Fibroblast of lung (primary cell): ENCODE results near the gene TFAM. TPM values are rescaled to one million over a fixed set of nuclear protein-coding genes. Genes with fewer than 3 reads are reported as not detected.

Experiments used
- DNase-seq, 2 donors: peaks; one replicate each; pipeline versions ENCODE4 v3.0.0 to v3.0.0-alpha.2; 2010; ENCODE audit warnings: low read depth in 2 of 2
- H2AFZ ChIP-seq: 2 replicates; pipeline ENCODE4 v1.5.1; 2012; ENCODE audit warnings: low read length, control low read depth, inconsistent platforms
- H3K27ac ChIP-seq: 2 replicates; pipeline ENCODE4 v1.5.1; 2011; ENCODE audit warnings: low read length, control low read depth; ENCODE audit not compliant: insufficient read depth
- H3K27me3 ChIP-seq: 2 replicates; pipeline ENCODE4 v1.5.1; 2011; ENCODE audit warnings: mild to moderate bottlenecking, low read length; ENCODE audit not compliant: control insufficient read depth, insufficient read depth
- H3K36me3 ChIP-seq: 2 replicates; pipeline ENCODE4 v1.5.1; 2011; ENCODE audit warnings: low read length; ENCODE audit not compliant: control insufficient read depth, insufficient read depth
- H3K4me1 ChIP-seq: 2 replicates; pipeline ENCODE4 v1.5.1; 2011; ENCODE audit warnings: low read length; ENCODE audit not compliant: control insufficient read depth, insufficient read depth; ENCODE audit errors: extremely low read depth
- H3K4me2 ChIP-seq: 2 replicates; pipeline ENCODE4 v1.5.1; 2011; ENCODE audit warnings: low read length, control low read depth; ENCODE audit not compliant: insufficient read depth; ENCODE audit errors: extremely low read depth
- H3K4me3 ChIP-seq, 4 experiments: fragments of 200-600 bp in 1 of 4; sonication (generic) in 1 of 4; replicated peaks in 1 of 4; 2 replicates each; pipeline ENCODE4 v1.5.1; 2011 to 2016; ENCODE audit warnings: low read length in 4 of 4, low read depth in 3 of 4, mild to moderate bottlenecking in 3 of 4, control low read depth in 2 of 4, inconsistent platforms in 1 of 4, mixed read lengths in 1 of 4; ENCODE audit not compliant: insufficient read depth in 1 of 4; ENCODE audit errors: control extremely low read depth in 1 of 4
- H3K79me2 ChIP-seq: 2 replicates; pipeline ENCODE4 v1.5.1; 2012; ENCODE audit warnings: mild to moderate bottlenecking, low read length, inconsistent platforms; ENCODE audit not compliant: control insufficient read depth, insufficient read depth
- H3K9ac ChIP-seq: 2 replicates; pipeline ENCODE4 v1.5.1; 2011; ENCODE audit warnings: mild to moderate bottlenecking, low read length, control low read depth; ENCODE audit not compliant: insufficient read depth
- H3K9me3 ChIP-seq: 2 replicates; pipeline ENCODE4 v1.5.1; 2012; ENCODE audit warnings: low read depth, low read length; ENCODE audit not compliant: control insufficient read depth, insufficient read depth
- H4K20me1 ChIP-seq: 2 replicates; pipeline ENCODE4 v1.5.1; 2011; ENCODE audit warnings: low read length; ENCODE audit not compliant: control insufficient read depth, insufficient read depth; ENCODE audit errors: extremely low read depth
- EZH2 ChIP-seq: IDR thresholded peaks from 2 replicates; pipeline ENCODE4 v1.5.1; 2012; ENCODE audit warnings: low read length, control low read depth, mild to moderate bottlenecking; ENCODE audit errors: missing control alignments
- polyA plus RNA-seq, 2 donors: library from polyadenylated mRNA; depleted of rRNA in 1 of 2; stranded (reverse) in 1 of 2; unstranded in 1 of 2; fragments of >200 nt; gene quantifications; 2 replicates each; pipeline ENCODE4 v1.2.1, GENCODE V29; 2011 to 2012; ENCODE audit warnings: missing spikeins in 1 of 2
- total RNA-seq: library from RNA; depleted of rRNA; stranded (reverse); fragments of >200 nt; gene quantifications from 2 replicates; pipeline ENCODE4 v1.2.1, GENCODE V29; 2014
- TF ChIP-seq, protein P1 (sequence below), 2 donors: IDR thresholded peaks in 1 of 2; conservative IDR thresholded peaks in 1 of 2; 1 replicate in 1 of 2; 2 replicates in 1 of 2; pipeline ENCODE4 v1.5.1; 2011 to 2012; ENCODE audit warnings: low read length in 2 of 2, control low read depth in 1 of 2, inconsistent platforms in 1 of 2, low read depth in 1 of 2, mild to moderate bottlenecking in 1 of 2

The TFAM gene
- total and polyA plus RNA-seq, 2 donors (not counting 1 experiment from before 2014, with no cell fraction given) = 14.9 to 21.1 TPM

DNA sequence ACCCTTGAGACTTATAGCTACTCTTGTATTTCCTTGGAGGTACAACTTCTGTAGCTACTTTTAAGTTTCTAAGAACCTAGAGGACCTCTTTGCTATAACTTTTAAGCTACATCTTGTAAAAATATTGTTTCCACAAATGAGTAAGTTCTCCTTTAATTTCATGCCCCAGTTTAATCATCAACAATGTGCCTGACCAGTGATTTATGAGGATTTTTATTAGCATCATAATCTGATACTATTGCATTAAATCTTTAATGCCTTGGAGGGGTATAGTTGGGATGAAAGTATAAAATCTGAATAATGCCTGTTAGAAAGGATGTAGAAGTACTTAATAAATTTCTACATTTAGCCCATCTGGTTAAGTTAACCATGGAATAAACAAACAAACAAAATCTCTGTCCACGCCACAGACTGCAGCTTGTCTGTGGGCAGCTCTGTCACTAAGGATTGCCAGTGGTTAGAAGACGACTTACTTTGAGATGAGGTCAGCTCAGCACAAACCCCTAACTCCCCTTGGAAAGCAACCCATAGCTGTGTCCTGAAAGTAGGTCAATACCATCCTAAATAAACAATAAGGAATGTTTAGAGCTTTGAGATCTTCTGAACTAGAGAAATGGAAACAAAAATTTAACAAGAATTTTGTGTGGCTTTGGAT is 32.1 kb upstream of the TFAM start:
- Histone ChIP-seq H3K36me3 (no peaks in the 10 kb centered on the region), H3K27me3 (no peaks in the 10 kb centered on the region), H3K4me1 (no peaks in the 10 kb centered on the region), H3K9ac (no peak overlapping the region), H3K27ac (no peak overlapping the region), H3K79me2 (peaks cover 2% of the 10 kb centered on the region), H3K4me2 (no peak overlapping the region), H2AFZ (no peak overlapping the region), H3K9me3 (no peaks in the 10 kb centered on the region), H4K20me1 (no peaks in the 10 kb centered on the region), H3K4me3 (no peak overlapping the region)
- DNase-seq = peak in 1 of 2 donors; percentile 47
- TF ChIP-seq, protein P1, sequence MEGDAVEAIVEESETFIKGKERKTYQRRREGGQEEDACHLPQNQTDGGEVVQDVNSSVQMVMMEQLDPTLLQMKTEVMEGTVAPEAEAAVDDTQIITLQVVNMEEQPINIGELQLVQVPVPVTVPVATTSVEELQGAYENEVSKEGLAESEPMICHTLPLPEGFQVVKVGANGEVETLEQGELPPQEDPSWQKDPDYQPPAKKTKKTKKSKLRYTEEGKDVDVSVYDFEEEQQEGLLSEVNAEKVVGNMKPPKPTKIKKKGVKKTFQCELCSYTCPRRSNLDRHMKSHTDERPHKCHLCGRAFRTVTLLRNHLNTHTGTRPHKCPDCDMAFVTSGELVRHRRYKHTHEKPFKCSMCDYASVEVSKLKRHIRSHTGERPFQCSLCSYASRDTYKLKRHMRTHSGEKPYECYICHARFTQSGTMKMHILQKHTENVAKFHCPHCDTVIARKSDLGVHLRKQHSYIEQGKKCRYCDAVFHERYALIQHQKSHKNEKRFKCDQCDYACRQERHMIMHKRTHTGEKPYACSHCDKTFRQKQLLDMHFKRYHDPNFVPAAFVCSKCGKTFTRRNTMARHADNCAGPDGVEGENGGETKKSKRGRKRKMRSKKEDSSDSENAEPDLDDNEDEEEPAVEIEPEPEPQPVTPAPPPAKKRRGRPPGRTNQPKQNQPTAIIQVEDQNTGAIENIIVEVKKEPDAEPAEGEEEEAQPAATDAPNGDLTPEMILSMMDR (conservative IDR thresholded peaks at IDR 0.05 in 1 of 2, IDR thresholded peaks at IDR 0.05 in 1 of 2; ENCODE audit: low read depth in 1 of 2, low read length in 2 of 2) = no peak

GRCh38 chr10:58356756-58357155 is 28.5 kb upstream of the TFAM start:
- Histone ChIP-seq H4K20me1 (no peaks in the 10 kb centered on the region), H3K9ac (no peak overlapping the region), H3K27ac (no peak overlapping the region), H3K36me3 (no peaks in the 10 kb centered on the region), H3K27me3 (no peaks in the 10 kb centered on the region), H3K79me2 (no peaks in the 10 kb centered on the region), H3K4me2 (no peak overlapping the region), H2AFZ (no peak overlapping the region), H3K9me3 (no peaks in the 10 kb centered on the region), H3K4me1 (no peaks in the 10 kb centered on the region), H3K4me3 (no peak overlapping the region)
- TF ChIP-seq EZH2 = no peak
- TF ChIP-seq, protein P1 (conservative IDR thresholded peaks at IDR 0.05 in 1 of 2, IDR thresholded peaks at IDR 0.05 in 1 of 2; ENCODE audit: low read depth in 1 of 2, low read length in 2 of 2) = no peak
- DNase-seq = no peak

GRCh38 chr10:58358314-58358933 is 26.8 kb upstream of the TFAM start:
- no peak overlapping the region for H3K4me3 ChIP-seq
- no peaks in the 10 kb centered on the region for H3K79me2 ChIP-seq
- no peak overlapping the region for H3K4me2 ChIP-seq
- H4K20me1 ChIP-seq = no peaks in the 10 kb centered on the region
- no peak overlapping the region for H3K27ac ChIP-seq
- no peak overlapping the region for H3K9ac ChIP-seq
- no peak for DNase-seq
- no peaks in the 10 kb centered on the region for H3K4me1 ChIP-seq
- no peak overlapping the region for H2AFZ ChIP-seq
- no peak for TF ChIP-seq EZH2
- TF ChIP-seq, protein P1 (conservative IDR thresholded peaks at IDR 0.05 in 1 of 2, IDR thresholded peaks at IDR 0.05 in 1 of 2; ENCODE audit: low read depth in 1 of 2, low read length in 2 of 2) = no peak
- no peaks in the 10 kb centered on the region for H3K9me3 ChIP-seq
- H3K27me3 ChIP-seq = no peaks in the 10 kb centered on the region
- H3K36me3 ChIP-seq = no peaks in the 10 kb centered on the region
